Liver (tissue), 9 donors: Measurements from ENCODE around the gene ARMH3. TPM values are rescaled to one million over a fixed set of nuclear protein-coding genes. Genes with fewer than 3 reads are reported as not detected.

Experiments
- DNase-seq: peaks from one replicate; pipeline ENCODE4 v3.0.0-alpha.2; 2017; ENCODE audit warnings: low spot score
- H3K27ac ChIP-seq, 2 donors: one replicate each; pipeline ENCODE4 v1.7.0; 2013; ENCODE audit warnings: inconsistent platforms in 2 of 2, low read length in 2 of 2, control low read depth in 1 of 2, low read depth in 1 of 2, mild to moderate bottlenecking in 1 of 2
- H3K27me3 ChIP-seq, 4 donors: one replicate each; pipeline versions ENCODE4 v1.6.1 to v1.7.0; 2013; ENCODE audit warnings: low read length in 3 of 4, inconsistent platforms in 1 of 4, mild to moderate bottlenecking in 1 of 4, moderate library complexity in 1 of 4; ENCODE audit not compliant: control insufficient read depth in 4 of 4, insufficient read depth in 4 of 4
- H3K36me3 ChIP-seq, 4 donors: one replicate each; pipeline versions ENCODE4 v1.6.1 to v1.7.0; 2013; ENCODE audit warnings: low read length in 3 of 4, mild to moderate bottlenecking in 3 of 4, low read depth in 1 of 4, moderate library complexity in 1 of 4; ENCODE audit not compliant: control insufficient read depth in 4 of 4, insufficient read depth in 3 of 4
- H3K4me1 ChIP-seq, 4 donors: one replicate each; pipeline versions ENCODE4 v1.6.1 to v1.7.0; 2013; ENCODE audit warnings: low read length in 3 of 4, mild to moderate bottlenecking in 3 of 4, moderate library complexity in 1 of 4; ENCODE audit not compliant: control insufficient read depth in 4 of 4, insufficient read depth in 4 of 4
- H3K4me3 ChIP-seq, 3 donors: one replicate each; pipeline versions ENCODE4 v1.6.1 to v1.7.0; 2013; ENCODE audit warnings: low read length in 3 of 3, control low read depth in 1 of 3, low read depth in 1 of 3, mild to moderate bottlenecking in 1 of 3
- H3K9ac ChIP-seq, 2 donors: one replicate each; pipeline ENCODE4 v1.7.0; 2013; ENCODE audit warnings: low read length in 2 of 2, mild to moderate bottlenecking in 2 of 2, moderate library complexity in 2 of 2, control low read depth in 1 of 2, low read depth in 1 of 2
- H3K9me3 ChIP-seq, 4 donors: one replicate each; pipeline versions ENCODE4 v1.6.1 to v1.7.0; 2013; ENCODE audit warnings: low read length in 3 of 4; ENCODE audit not compliant: control insufficient read depth in 4 of 4
- ATF3 ChIP-seq: IDR thresholded peaks from 2 replicates; pipeline ENCODE4 v1.6.1; 2016; ENCODE audit warnings: antibody characterized with exemption
- CTCF ChIP-seq: fragments of 150-350 bp; IDR thresholded peaks from 2 replicates; pipeline ENCODE4 v1.5.1; 2017; ENCODE audit warnings: improper control_type of control experiment, low read depth, low read length; ENCODE audit not compliant: missing input control
- EGR1 ChIP-seq, 2 donors: IDR thresholded peaks; 2 replicates each; pipeline ENCODE4 v1.6.1; 2016 to 2018; ENCODE audit warnings: antibody characterized with exemption in 2 of 2, low read depth in 2 of 2
- FOXA1 ChIP-seq: IDR thresholded peaks from 2 replicates; pipeline ENCODE4 v1.6.1; 2016; ENCODE audit warnings: antibody characterized with exemption
- FOXA2 ChIP-seq: IDR thresholded peaks from 2 replicates; pipeline ENCODE4 v1.6.1; 2016; ENCODE audit warnings: antibody characterized with exemption
- GABPA ChIP-seq, 2 donors: IDR thresholded peaks in 1 of 2; conservative IDR thresholded peaks in 1 of 2; 2 replicates each; pipeline ENCODE4 v1.6.1; 2016; ENCODE audit warnings: antibody characterized with exemption in 2 of 2, mild to moderate bottlenecking in 1 of 2, moderate library complexity in 1 of 2
- HNF4A ChIP-seq, 2 donors: conservative IDR thresholded peaks; 2 replicates each; pipeline ENCODE4 v1.6.1; 2016; ENCODE audit warnings: antibody characterized with exemption in 2 of 2, mild to moderate bottlenecking in 2 of 2
- HNF4G ChIP-seq: IDR thresholded peaks from 2 replicates; pipeline ENCODE4 v1.6.1; 2016; ENCODE audit warnings: antibody characterized with exemption
- MAX ChIP-seq: IDR thresholded peaks from 2 replicates; pipeline ENCODE4 v1.6.1; 2016; ENCODE audit warnings: antibody characterized with exemption
- NR2F2 ChIP-seq: IDR thresholded peaks from 2 replicates; pipeline ENCODE4 v1.6.1; 2016; ENCODE audit warnings: antibody characterized with exemption
- REST ChIP-seq: IDR thresholded peaks from 2 replicates; pipeline ENCODE4 v1.6.1; 2016; ENCODE audit warnings: antibody characterized with exemption, mild to moderate bottlenecking
- RXRA ChIP-seq, 2 donors: IDR thresholded peaks; 2 replicates each; pipeline ENCODE4 v1.6.1; 2017 to 2018; ENCODE audit warnings: antibody characterized with exemption in 2 of 2, mild to moderate bottlenecking in 1 of 2
- SP1 ChIP-seq: IDR thresholded peaks from 2 replicates; pipeline ENCODE4 v1.6.1; 2018; ENCODE audit warnings: antibody characterized with exemption, mild to moderate bottlenecking
- TAF1 ChIP-seq: conservative IDR thresholded peaks from 2 replicates; pipeline ENCODE4 v1.6.1; 2016; ENCODE audit warnings: antibody characterized with exemption, mild to moderate bottlenecking
- YY1 ChIP-seq: IDR thresholded peaks from 2 replicates; pipeline ENCODE4 v1.6.1; 2016; ENCODE audit warnings: antibody characterized with exemption, mild to moderate bottlenecking
- ZBTB33 ChIP-seq: IDR thresholded peaks from 2 replicates; pipeline ENCODE4 v1.6.1; 2016; ENCODE audit warnings: antibody characterized with exemption
- WGBS: extraction: QIAGEN DNeasy Blood & Tissue Kit; methylation state at CpG from one replicate; pipeline ENCODE4 v1.1.7; 2013; 5-methylcytosine and 5-hydroxymethylcytosine counted together
- polyA plus RNA-seq, 2 donors: library from polyadenylated mRNA; stranded (reverse) in 1 of 2; unstranded in 1 of 2; fragments of 200-250 nt in 1 of 2; fragments of >200 nt in 1 of 2; fragmentation: Nextera tagmentation in 1 of 2; extraction: Ambion mirVana in 1 of 2; gene quantifications; one replicate each; pipeline versions ENCODE4 v1.2.1 to v1.2.3, GENCODE V29; 2013 to 2015
- total RNA-seq, 2 donors: library from RNA; depleted of rRNA; stranded (reverse); fragments of >200 nt; gene quantifications; one replicate each; pipeline ENCODE4 v1.2.3, GENCODE V29; 2014
- donor health status: healthy.
- donor health status: healthy.
- donor health status: healthy.
- donor health status: healthy.
- donor health status: healthy.

Gene ARMH3
- total and polyA plus RNA-seq, 4 donors: 5.3 to 14.9 (median 9.2) TPM

- TF ChIP-seq FOXA1: no peak
- no peak for TF ChIP-seq ATF3
- TF ChIP-seq CTCF: no peak
- TF ChIP-seq HNF4A (conservative IDR thresholded peaks at IDR 0.05): no peak
- no peak for TF ChIP-seq FOXA2
- TF ChIP-seq RXRA (IDR thresholded peaks at IDR 0.05): no peak
- TF ChIP-seq REST: no peak
- no peak for TF ChIP-seq HNF4G
- TF ChIP-seq SP1: no peak
- no peak for TF ChIP-seq YY1
- TF ChIP-seq ZBTB33: no peak
- no peak for TF ChIP-seq GABPA (IDR thresholded peaks at IDR 0.05 in 1 of 2, conservative IDR thresholded peaks at IDR 0.05 in 1 of 2)
- no peak for TF ChIP-seq TAF1
- no peak for TF ChIP-seq MAX
- no peak for TF ChIP-seq EGR1 (IDR thresholded peaks at IDR 0.05; ENCODE audit: low read depth in 2 of 2)
- Histone ChIP-seq H3K27ac (no peak overlapping the region), H3K4me1 (peaks cover 8 to 30% (median 17%) of the 10 kb centered on the region in 4 donors), H3K9me3 (no peaks in the 10 kb centered on the region), H3K4me3 (no peak overlapping the region), H3K9ac (no peak overlapping the region), H3K27me3 (no peaks in the 10 kb centered on the region), H3K36me3 (peaks cover 2 to 25% (median 15%) of the 10 kb centered on the region in 4 donors)
- DNase-seq: no peak
- WGBS: 89% methylated on average over 4 of the region's 4 CpGs
Observed at GRCh38 chr10:101812606-101813005, 243.4 kb downstream of the ARMH3 start.

GRCh38 chr10:101807158-101807557 is 248.8 kb downstream of the ARMH3 start:
- Histone ChIP-seq H3K27ac (no peak overlapping the region), H3K27me3 (no peaks in the 10 kb centered on the region), H3K36me3 (peaks cover 11 to 53% (median 41%) of the 10 kb centered on the region in 4 donors), H3K9me3 (no peaks in the 10 kb centered on the region), H3K4me1 (no peaks in the 10 kb centered on the region), H3K4me3 (no peak overlapping the region), H3K9ac (no peak overlapping the region)
- TF ChIP-seq YY1 (no peak), FOXA2 (no peak), MAX (no peak), GABPA (IDR thresholded peaks at IDR 0.05 in 1 of 2, conservative IDR thresholded peaks at IDR 0.05 in 1 of 2) (no peak), CTCF (no peak), TAF1 (no peak), FOXA1 (no peak), EGR1 (IDR thresholded peaks at IDR 0.05; ENCODE audit: low read depth in 2 of 2) (no peak), HNF4G (no peak), NR2F2 (no peak), ZBTB33 (no peak), ATF3 (no peak), SP1 (no peak)
- WGBS: 85% methylated on average over 1 of the region's 1 CpG
- no peak for DNase-seq
